Stimulated activated CD4-positive, alpha-beta T cell treated with anti-CD3 and anti-CD28 coated beads, TNF-alpha, amount 100 ng/mL, for 24 hours (primary cell): ENCODE measurements around the gene UBAP2L.
"Not testable (repeated sequence)": the region's sequence is repeated elsewhere in the genome, so short reads cannot be mapped to it uniquely, and the experiment has no call there.

Source experiments
- DNase-seq, 3 experiments: peaks; one replicate each; pipeline ENCODE4 v3.0.0-alpha.2; 2020; ENCODE audit warnings: low read depth in 3 of 3

Gene UBAP2L

DNA sequence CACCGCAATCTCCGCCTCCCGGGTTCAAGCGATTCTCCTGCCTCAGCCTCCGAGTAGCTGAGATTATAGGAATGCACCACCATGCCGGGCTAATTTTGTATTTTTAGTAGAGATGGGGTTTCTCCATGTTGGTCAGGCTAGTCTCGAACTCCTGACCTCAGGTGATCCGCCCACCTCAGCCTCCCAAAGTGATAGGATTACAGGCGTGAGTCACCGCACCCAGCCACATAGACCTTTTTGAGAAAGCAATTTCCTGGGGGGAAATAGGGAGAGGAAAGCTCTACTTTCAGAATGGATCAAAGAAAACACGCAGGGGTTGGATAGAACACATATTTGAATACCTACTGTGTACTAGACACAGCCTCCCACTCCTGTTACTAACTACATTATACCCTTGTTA, 15.0 kb upstream of the UBAP2L start:
- peak in 1 of 3 experiments; percentile 38 for DNase-seq

DNA sequence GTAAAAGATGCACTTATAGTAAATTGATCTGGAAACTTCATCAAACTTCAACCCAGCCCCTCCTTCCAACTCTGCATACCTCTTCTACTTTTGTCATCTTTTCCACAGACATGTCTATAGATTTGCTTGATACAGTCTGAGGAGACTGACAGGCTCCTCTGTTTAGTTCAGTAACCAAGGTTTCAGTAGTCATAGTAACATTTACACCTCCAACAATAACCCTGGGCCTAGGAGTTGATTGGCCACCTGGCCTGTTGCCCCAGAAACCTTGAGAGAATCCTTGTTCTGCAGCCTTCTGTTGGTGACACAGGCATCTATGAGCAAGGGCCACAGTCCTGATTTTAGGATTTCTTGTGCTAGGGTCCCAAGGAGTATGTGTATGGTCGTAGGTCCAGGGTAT, 14.6 kb upstream of the UBAP2L start, which contains the start of gene CFAP141:
Gene CFAP141, minus strand, starts transcription at position 138 of the 400 bp plus-strand sequence. Its CDS starts 26 bp downstream, at position 112.
- peak in 1 of 3 experiments; percentile 12 for DNase-seq

DNA sequence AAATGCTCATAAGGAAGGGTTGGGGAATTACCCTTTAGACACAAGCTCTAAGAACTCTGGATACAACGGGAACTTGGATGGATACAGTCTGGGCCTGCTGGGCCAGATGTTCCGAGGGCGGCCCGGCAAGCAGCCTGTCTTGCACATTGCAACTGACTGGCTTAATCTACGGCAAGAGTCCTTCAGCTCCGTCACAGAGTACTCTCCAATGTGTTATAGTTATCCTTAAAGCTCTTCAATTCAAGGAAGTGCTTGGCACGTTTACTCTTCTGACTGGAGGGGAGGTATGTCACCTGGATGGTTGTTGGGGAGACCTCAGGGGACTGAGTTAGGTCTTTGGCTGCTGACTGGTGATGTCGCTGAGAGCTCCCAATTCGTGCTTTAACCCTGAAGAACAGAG, 13.5 kb upstream of the UBAP2L start:
- no peak for DNase-seq

DNA sequence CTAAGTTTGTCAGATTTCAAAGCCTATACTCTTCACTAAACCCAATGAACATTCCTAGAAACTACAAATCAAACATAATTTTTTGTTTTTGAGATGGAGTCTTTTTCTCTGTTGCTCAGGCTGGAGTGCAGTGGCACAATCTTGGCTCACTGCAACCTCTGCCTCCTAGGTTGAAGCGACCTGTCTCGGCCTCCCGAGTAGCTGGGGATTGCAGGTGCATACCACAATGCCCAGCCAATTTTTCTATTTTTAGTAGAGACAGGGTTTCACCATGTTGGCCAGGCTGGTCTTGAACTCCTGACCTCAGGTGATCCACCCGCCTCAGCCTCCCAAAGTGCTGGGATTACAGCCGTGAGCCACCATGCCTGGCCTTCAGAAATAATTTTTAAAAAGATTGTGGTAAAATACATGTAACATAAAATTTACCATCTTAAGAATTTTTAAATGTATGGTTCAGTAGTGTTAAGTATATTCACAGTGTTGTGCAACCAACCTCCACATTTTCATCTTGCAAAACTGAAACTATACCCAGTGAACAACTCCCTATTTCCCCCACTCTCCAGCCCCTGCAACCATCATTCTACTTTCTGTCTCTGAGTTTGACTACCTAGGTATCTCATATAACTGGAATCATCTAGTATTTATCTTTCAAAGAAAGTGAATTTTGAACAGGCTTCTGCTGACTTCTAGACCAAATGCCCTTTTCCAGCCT, 11.9 kb upstream of the UBAP2L start:
- DNase-seq, result no peak

DNA sequence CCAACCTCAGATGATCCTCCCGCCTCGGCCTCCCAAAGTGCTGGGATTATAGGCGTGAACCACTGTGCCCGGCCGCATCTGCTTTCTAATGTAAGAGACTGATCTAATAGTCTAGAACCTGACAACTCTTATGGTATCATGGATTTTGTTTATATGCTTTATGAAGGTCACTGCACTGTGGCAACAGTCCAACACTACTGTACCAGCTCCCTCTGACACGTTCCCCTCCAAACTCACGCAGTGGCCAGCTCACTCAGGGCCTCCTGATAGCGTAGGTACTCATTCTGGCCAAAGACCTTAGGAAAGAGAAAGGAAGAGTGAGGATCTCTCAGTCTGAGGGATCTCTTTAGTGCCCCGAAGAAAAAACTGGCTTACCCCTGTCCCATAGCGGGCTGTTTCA, 8.7 kb upstream of the UBAP2L start:
- DNase-seq, result no peak

DNA sequence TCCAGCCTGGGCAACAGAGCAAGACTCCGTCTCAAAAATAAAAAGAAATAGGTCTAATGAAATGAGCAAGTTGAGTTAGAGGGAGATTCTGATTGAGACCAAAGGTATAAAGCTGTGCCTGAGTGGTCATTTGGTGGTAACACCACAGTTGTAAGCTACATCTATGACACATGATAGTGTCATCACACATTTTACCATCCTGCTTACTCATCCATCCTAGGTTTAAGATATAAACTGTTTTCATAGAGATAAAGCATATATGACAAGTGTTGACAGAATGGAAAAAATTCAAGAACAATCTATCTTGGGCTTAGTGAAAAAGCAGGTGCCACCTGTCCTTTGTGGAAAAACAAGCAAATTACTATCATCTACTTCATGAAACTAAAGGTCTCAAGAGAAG, 7.5 kb upstream of the UBAP2L start:
- no peak for DNase-seq

DNA sequence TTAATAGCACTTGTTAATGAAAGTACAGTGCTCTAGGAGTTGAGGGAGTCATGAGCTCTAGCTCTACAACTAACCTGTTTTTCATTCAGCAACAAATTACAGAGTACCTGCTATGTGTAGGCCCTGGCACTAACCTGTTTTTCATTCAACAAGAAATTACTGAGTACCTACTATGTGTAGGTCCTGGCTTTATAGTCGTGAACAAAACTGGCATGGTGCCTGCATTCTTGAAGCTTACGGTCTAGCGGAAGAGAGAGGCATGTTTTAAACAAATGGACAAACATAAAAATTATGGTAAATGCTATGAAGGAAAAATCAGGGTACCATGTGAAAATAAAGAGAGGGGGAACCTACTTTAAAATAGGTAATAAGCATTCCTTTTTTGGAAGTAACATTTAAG, 2.2 kb upstream of the UBAP2L start:
- DNase-seq, result no peak

DNA sequence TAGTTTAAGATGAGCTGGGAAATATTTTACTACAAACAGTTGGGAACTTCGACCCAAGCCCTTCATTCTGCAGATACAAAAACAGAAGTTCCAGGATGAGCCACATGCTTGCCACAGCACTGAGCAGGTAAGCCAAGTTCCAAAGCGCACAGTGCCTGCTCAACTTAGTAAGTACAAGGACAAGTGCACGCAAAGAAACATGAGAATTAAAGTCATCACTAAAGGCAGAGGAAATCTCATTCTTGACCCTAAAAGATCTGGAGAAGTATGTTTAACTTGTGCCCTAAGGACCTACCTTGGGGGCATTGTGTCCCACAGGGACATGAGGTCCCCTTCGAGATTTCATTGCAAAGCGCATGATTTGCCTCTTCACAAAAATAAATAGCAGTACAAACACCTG, 1.2 kb upstream of the UBAP2L start:
- DNase-seq, result no peak

DNA sequence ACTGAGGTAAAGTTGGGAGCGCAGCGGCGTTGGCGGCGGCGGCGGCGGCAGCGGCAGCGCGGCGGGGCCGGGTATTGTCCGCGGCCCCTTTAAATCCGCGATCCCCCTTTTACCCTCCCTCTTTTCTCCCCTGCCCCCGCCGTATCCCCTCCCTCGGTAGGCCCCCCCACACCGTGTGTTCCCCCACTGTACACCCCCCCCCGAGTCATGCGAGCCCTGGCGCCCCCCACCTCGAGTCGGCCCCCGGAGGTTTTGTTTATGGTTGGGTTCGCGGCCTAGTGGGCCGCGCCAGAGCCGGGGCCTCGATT, 169 bp downstream of the UBAP2L start:
- no peak for DNase-seq

DNA sequence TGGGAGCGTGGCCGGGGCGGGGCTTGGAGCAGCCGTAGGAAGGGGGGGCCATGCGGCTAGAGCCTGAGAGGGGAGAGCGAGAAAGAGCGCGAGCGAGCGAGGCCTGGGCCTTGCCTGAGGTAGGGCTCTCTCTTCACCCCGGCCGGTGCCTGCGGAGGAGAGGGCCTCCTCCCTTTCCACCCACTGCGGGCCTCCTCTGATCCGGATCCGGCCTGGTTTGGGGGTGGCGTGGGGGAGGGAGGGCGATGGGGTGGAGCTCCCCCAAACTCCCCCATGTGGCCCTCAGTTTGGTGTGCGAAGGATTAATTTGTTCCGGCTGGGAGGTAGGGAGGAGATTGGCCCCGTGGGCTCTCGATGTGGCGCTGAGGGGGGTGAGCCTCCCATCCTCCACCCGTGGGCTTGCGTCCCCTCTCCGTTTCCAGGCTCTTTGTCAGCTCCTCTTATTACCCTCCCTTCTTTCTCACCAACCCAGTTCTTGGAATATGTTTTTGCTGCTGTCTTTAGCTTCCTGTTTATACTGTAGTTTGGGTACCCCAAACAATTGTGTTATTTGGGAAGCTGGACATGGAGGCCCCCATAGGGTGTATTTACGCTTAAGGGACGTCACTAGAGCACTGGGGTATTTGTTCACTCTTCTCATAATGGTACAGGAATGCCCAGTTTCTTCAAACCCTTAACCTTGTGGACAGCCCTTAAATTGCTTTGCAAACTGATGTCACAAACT, 685 bp downstream of the UBAP2L start:
- peak; percentile 42 to 59 (median 49) for DNase-seq

DNA sequence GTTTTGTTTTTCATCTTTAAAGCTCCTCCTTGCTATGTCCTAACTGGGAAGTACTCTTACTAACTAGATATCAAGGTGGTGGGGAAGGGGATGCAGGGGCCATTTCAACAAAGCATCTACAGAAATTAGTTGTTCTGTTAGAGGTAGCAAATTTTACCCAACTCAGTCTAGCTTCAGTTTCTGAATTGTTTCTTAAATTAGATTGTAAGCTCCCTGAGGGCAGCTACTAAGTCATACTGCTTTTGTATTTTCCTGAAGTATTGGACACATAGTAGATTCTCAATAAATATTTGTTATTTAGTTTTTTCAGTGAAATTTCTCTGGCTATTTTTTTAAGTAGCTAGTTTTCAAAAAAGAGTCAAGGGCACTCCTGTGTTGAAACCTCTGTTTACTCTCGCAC, 1.8 kb downstream of the UBAP2L start:
- DNase-seq, result no peak

DNA sequence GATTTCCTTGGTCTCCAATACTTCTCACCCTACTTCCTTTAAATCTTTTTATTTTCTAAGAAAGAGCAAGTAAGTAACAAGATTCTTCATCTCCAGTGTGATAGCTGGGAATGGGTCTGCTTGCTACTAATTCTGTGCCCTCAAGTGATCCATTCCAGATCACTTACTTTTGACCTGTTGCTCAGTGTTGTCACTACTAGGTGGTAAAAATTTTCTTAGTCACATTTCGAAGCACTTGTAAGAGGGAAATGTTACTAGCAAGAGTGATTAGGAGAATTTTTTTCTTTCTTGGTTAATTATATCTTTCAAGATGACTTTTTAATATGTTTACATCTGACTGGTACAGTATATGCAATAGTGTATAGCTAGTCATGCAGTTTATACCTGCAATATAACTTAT, 2.2 kb downstream of the UBAP2L start:
- no peak for DNase-seq

DNA sequence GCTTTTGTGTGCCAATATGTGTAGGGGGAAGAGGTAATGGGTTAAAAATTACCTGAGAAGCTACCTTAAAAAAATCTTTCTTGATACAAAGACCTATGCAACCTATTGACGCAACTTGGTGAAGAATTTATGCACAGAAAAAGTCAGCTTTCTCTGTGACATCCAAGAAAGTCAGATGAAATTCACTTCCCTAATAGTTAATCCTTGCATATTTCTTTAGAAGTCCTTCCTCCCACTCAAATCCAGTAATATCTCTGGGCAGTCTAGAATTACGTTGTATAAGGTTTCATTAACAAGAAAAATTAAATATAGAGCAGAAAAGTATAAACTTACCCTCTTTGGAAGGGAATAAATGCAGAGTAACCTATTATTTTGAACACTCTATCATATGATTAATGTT, 2.9 kb downstream of the UBAP2L start:
- no peak for DNase-seq

DNA sequence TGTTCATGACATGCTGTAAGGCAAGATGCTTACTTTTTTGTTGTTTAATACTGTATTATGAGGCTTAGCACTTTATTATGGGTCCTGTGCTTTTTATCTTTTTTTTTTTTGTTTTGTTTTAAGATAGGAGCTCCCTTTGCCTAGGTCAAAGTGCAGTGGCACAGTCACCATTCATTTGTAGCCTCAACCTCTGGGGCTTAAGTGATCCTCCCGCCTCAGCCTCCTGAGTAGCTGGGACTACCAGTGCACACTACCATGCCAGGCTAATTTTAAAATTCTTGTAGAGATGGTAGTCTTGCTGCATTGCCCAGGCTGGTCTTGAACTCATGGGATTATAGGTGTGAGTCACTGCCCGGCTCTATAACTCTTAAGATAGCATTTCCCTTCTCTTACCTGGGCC, 4.6 kb downstream of the UBAP2L start:
- DNase-seq, result no peak

DNA sequence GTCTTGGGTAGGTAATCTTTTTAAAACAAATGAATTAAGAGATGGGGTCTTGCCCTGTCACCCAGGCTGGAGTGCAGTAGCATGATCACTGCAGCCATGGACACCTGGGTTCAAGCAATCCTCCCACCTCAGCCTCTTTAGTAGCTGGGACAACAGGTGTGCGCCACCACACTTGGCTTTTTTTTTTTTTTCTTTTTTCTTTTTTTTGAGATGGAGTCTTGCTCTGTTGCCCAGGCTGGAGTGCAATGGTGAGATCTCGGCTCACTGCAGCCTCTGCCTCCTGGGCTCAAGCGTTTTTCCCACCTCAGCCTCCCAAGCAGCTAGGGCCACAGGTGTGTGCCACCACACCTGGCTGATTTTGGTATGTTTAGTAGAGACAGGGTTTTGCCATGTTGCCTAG, 10.4 kb downstream of the UBAP2L start:
- not testable (repeated sequence) for DNase-seq

DNA sequence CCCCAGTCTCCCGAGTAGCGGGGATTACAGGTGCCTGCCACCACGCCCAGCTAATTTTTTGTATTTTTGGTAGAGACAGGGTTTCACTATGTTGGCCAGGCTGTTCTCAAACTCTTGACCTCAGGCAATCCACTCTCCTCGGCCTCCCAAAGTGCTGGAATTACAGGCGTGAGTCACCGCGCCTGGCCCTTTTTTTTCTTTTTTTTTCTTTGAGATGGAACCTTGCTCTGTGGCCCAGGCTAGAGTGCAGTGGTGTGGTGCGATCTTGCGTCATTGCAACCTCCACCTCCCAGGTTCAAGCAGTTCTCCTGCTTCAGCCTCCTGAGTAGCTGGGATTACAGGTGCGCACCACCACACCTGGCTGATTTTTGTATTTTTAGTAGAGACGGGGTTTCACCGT, 12.4 kb downstream of the UBAP2L start:
- DNase-seq, result not testable (repeated sequence)

DNA sequence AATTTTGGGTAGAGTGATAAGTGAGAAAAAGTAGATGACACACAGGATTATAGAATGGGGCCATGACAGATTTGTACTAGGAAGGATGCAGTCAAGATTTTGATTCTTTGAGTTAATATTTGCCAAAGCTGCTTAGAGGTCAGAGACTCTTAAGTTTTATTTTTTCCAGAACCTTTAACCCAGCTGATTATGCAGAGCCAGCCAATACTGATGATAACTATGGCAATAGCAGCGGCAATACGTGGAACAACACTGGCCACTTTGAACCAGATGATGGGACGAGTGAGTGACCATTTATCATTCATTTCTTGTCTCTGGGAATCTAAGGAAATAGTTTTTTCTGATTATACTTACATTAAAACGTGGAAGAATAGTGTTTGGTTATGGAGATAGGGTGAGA, 16.1 kb downstream of the UBAP2L start:
- DNase-seq, result no peak

DNA sequence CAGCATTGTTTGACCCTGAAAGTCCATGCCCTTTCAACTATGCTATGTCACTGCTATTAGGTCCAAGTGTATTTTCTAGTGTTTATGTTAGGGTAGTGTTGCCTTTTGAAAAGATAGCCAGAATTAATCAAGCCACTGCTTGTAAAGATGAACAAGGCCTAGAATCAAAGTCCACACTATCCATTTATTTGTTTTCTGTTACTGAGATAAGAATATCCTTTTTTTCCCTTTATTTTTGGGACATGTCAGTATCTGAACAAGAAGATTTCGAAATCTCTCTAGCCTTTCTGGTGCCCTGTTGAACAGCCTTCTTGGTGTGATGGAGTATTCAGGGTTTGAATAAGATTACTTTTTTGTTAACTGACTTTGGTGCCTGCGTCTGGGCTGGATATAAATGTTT, 16.7 kb downstream of the UBAP2L start:
- DNase-seq, result no peak

DNA sequence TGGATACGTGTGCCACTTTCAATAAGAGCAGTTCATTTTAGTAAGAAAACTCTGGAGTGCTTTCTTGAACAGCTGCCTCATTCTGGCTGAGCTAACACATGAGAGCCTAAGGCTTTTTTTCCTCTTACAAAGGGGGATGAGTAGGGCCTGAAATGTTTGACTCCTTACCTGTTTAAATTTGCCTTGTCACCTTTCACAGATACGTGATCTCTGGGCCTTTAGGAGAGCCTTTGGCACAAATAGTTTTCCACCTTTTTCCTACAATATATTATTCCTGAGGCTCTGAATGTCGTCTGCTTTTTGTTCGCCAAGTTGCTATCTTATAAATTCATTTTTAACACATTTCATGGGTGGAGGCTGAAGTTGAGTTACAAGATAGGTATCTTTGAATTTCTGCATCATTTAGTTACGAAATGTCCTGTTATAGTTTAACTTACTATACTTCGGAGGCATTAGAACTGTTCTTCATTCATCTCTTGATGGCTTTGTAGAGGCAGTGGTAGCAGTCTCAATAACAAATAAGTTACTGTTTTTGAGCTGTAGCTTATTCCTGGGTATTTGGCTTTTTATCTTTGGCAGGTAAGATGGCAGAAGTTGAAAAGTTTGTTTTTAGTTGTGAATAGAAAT, 17.2 kb downstream of the UBAP2L start:
- DNase-seq, result no peak

DNA sequence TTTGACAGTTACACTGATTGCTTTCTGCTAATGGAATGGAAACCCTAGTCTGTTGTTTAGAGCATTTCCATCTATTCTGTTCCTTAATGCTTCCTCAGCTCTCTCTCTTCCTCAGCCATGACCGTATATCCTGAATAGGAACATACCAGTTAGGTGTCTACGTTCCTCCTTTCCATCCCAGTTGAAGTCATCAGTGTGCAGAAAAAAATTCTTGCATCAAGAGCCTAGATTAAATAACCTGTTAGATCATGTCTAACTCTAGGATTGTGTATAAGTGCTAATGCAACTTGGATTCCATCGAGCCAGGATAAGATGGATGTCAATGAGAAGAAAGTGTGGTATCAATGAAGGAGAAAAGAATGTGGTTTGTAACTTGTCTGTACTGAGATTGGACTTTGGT, 18.7 kb downstream of the UBAP2L start:
- DNase-seq, result no peak

DNA sequence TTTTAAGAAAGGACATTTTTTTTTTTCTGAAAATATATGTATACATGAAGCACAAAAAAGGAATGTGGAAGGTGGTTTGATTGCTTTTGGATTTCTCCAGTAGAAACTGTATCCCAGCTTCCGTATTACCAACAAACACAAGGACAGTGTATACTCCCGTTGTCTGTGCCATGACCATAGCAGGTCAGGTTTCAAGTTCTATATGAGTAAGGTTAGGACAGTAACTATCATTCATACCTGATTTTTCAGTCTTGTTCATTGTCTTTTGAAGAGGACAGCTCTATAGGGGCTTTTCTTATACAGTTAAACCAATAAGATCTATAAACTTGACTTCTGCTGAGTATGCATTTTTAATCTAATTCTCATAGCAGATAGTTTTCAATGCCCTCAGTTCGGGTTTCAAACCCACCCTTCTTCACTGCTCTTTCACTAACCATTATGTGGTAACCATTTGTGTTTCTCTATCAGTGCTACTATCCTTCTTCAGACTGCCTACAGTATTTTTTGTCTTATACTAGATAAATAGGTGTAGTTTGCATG, 19.6 kb downstream of the UBAP2L start:
- no peak for DNase-seq

DNA sequence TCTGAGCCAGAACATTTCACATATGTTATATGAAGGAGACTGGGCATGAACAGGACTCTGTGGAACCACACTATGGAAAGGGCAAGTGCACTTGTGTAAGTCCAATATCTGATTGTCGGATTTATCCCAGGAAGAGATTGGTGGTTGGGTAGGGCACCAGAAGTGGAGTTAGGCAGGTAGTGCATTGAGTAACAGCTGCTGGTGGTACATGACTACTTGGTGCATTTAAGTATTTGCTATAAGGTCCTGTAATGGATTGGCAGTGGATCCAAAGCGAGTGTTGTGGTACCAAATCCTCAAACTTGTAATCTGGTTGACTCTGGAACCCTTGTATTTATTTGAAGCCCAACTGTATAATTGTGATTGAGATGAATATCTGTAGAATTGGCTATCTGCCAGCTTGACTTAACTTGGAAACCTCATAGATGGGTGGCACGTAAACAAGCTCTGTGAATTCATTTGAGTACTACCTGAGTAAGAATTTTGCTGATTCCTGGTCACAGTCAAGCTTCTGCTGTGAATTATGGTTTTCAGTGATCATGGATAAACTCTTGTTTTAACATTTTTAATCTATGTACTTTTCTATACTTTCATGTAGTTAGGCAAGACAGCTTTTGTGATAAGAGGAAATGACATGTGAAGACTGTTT, 21.1 kb downstream of the UBAP2L start:
- no peak for DNase-seq
